T follicular helper cell (primary cell): Measurements from ENCODE around the gene KATNB1.
"Not testable (repeated sequence)": the region's sequence is repeated elsewhere in the genome, so short reads cannot be mapped to it uniquely, and the experiment has no call there.

Experiments
- DNase-seq: peaks from one replicate; pipeline ENCODE4 v3.0.0-alpha.2; 2020; ENCODE audit warnings: low read depth

Gene KATNB1

GRCh38 chr16:57791195-57791892, 55.8 kb downstream of the KATNB1 start:
- DNase-seq, result no peak

- no peak for DNase-seq
Measured at GRCh38 chr16:57791893-57792461, 56.4 kb downstream of the KATNB1 start.

GRCh38 chr16:57794849-57795430, 59.4 kb downstream of the KATNB1 start:
- DNase-seq, result no peak

GRCh38 chr16:57795431-57795878, 59.9 kb downstream of the KATNB1 start:
- no peak for DNase-seq

- not testable (repeated sequence) for DNase-seq
Measured at GRCh38 chr16:57796014-57796413, 60.4 kb downstream of the KATNB1 start.

GRCh38 chr16:57797216-57797525, 61.6 kb downstream of the KATNB1 start:
- DNase-seq, result no peak

- no peak for DNase-seq
Measured at GRCh38 chr16:57797526-57798266, 62.1 kb downstream of the KATNB1 start.

GRCh38 chr16:57798267-57798810, 62.8 kb downstream of the KATNB1 start:
- no peak for DNase-seq

GRCh38 chr16:57798953-57799599, 63.5 kb downstream of the KATNB1 start:
- no peak for DNase-seq

GRCh38 chr16:57799600-57800199, 64.1 kb downstream of the KATNB1 start:
- no peak for DNase-seq

- no peak for DNase-seq
Measured at GRCh38 chr16:57800200-57801097, 64.9 kb downstream of the KATNB1 start.

GRCh38 chr16:57801098-57801808, 65.7 kb downstream of the KATNB1 start:
- no peak for DNase-seq

- no peak for DNase-seq
Measured at GRCh38 chr16:57801809-57802340, 66.3 kb downstream of the KATNB1 start.

- peak; percentile 26 for DNase-seq
Measured at GRCh38 chr16:57802341-57803133, 67.0 kb downstream of the KATNB1 start, which contains the start of gene KIFC3. Gene KIFC3, minus strand, starts transcription at chr16:57802491. Its CDS starts 4,248 bp downstream, at chr16:57798243.

GRCh38 chr16:57803134-57803990, 67.8 kb downstream of the KATNB1 start:
- DNase-seq, result no peak

GRCh38 chr16:57804111-57804837, 68.7 kb downstream of the KATNB1 start:
- DNase-seq, result no peak

GRCh38 chr16:57805176-57805575, 69.6 kb downstream of the KATNB1 start:
- no peak for DNase-seq
